ENCODE data around the gene AMIGO1. TPM values are rescaled to one million over a fixed set of nuclear protein-coding genes. Genes with fewer than 3 reads are reported as not detected.
"Not testable (repeated sequence)": the region's sequence is repeated elsewhere in the genome, so short reads cannot be mapped to it uniquely, and the experiment has no call there.

The AMIGO1 gene
- total RNA-seq, 2 donors from 2014 or later, result 2.6 to 8.6 TPM

DNA sequence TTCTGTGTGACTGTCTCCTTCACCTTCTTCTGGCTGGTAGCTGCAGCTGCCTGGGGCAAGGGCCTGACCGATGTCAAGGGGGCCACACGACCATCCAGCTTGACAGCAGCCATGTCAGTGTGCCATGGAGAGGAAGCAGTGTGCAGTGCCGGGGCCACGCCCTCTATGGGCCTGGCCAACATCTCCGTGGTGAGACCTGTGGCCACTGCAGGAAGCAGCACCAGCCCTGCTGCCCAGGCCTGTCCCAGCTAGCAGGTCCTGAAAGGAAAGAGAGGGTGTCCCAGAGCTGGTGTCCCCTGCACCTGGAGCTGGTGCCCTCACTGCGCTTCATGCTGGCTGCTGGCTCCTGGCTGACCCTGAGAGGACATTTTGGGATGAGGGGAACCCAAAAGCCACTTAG is 31.7 kb downstream of the AMIGO1 start:
- no peak for ATAC-seq
- Histone ChIP-seq H3K36me3 (replicated peaks in 1 of 2; ENCODE audit: insufficient read depth in 1 of 2, low read depth in 2 of 2) (no peaks in the 10 kb centered on the region), H3K4me1 (peaks cover under 1% of the 10 kb centered on the region), H3K4me3 (no peak overlapping the region), H3K9me3 (no peaks in the 10 kb centered on the region), H3K27me3 (no peaks in the 10 kb centered on the region), H3K27ac (no peak overlapping the region)
- WGBS, 2 donors, result 75 to 100% methylated on average over 1 to 6 of the region's 6 CpGs
- TF ChIP-seq POLR2A (IDR thresholded peaks at IDR 0.05), result no peak
- TF ChIP-seq, protein P1, sequence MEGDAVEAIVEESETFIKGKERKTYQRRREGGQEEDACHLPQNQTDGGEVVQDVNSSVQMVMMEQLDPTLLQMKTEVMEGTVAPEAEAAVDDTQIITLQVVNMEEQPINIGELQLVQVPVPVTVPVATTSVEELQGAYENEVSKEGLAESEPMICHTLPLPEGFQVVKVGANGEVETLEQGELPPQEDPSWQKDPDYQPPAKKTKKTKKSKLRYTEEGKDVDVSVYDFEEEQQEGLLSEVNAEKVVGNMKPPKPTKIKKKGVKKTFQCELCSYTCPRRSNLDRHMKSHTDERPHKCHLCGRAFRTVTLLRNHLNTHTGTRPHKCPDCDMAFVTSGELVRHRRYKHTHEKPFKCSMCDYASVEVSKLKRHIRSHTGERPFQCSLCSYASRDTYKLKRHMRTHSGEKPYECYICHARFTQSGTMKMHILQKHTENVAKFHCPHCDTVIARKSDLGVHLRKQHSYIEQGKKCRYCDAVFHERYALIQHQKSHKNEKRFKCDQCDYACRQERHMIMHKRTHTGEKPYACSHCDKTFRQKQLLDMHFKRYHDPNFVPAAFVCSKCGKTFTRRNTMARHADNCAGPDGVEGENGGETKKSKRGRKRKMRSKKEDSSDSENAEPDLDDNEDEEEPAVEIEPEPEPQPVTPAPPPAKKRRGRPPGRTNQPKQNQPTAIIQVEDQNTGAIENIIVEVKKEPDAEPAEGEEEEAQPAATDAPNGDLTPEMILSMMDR (IDR thresholded peaks at IDR 0.05), result no peak
- DNase-seq, result no peak
- intact Hi-C loops (cut with DNase I), result no loop called here

DNA sequence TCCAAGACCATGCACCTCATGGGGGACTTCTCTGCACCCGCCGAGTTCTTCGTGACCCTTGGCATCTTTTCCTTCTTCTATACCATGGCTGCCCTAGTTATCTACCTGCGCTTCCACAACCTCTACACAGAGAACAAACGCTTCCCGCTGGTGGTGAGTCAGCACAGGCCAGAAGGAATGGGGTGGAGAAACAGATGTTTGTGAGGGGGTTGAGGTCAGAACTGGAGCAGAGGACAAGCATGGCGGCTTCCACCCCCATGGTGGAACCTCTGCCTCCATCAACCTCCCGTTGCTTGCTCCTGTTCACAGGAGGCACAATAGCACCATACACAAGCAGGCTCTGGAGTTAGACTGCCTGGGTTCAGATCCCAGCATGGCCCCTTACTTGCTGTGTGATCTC is 32.7 kb downstream of the AMIGO1 start:
- TF ChIP-seq, protein P1 (IDR thresholded peaks at IDR 0.05), result no peak
- TF ChIP-seq POLR2A (IDR thresholded peaks at IDR 0.05), result no peak
- WGBS, 2 donors, result 81 to 93% methylated on average over 8 of the region's 8 CpGs
- intact Hi-C loops (cut with DNase I), result no loop called here
- Histone ChIP-seq H3K9me3 (no peaks in the 10 kb centered on the region), H3K27ac (no peak overlapping the region), H3K4me1 (no peaks in the 10 kb centered on the region), H3K36me3 (replicated peaks in 1 of 2; ENCODE audit: insufficient read depth in 1 of 2, low read depth in 2 of 2) (no peaks in the 10 kb centered on the region), H3K4me3 (no peak overlapping the region), H3K27me3 (no peaks in the 10 kb centered on the region)
- DNase-seq (no peak), ATAC-seq (no peak)

DNA sequence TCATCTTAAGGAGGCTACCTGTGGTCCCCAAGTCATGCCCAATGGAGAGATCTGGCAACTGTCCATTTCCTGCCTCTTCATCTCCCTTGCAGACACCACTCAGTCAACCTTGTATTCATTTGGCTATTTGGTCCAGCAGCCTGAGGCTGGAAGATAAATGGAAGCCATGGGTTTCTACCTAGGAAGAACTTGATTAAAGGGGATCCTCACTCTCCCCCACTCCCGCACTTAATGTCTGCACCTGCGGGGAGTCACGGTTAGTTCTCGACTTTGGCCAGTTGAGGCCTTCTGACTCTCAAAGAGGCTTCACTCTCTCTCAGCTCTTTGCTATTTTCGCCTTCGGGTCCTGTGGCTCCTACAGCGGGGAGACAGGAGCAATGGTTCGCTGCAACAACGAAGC is 34.3 kb downstream of the AMIGO1 start:
- TF ChIP-seq, protein P1 (IDR thresholded peaks at IDR 0.05), result no peak
- TF ChIP-seq POLR2A (IDR thresholded peaks at IDR 0.05), result no peak
- ATAC-seq, result no peak

DNA sequence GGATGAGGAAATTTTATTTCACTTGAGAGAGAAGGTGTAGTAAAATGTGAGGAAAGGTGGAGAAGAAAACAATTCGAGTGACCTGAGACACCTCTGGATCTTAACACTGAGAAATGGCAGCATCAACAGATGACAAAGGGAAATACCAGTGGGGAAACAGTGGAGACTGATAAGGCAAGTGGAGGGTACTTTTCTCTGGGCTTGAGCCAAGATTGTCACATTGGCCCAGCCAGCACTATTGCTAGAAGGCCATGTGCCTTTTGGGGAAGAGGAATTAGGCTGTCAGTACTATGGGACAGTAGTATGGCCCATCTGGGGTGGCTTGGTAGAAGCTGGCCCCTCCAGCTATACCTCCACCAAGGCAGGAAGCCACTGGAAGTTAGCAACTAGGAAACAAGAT is 34.8 kb downstream of the AMIGO1 start:
- Histone ChIP-seq H3K27me3 (no peaks in the 10 kb centered on the region), H3K4me3 (no peak overlapping the region), H3K9me3 (no peaks in the 10 kb centered on the region), H3K36me3 (replicated peaks in 1 of 2; ENCODE audit: insufficient read depth in 1 of 2, low read depth in 2 of 2) (no peaks in the 10 kb centered on the region), H3K27ac (no peak overlapping the region), H3K4me1 (no peaks in the 10 kb centered on the region)
- ATAC-seq, result no peak
- 52 to 69% methylated on average over 1 of the region's 1 CpG for WGBS, 2 donors
- intact Hi-C loops (cut with DNase I), result no loop called here
- DNase-seq, result no peak
- TF ChIP-seq, protein P1 (IDR thresholded peaks at IDR 0.05), result no peak
- TF ChIP-seq POLR2A (IDR thresholded peaks at IDR 0.05), result no peak

More for the DNA sequence above, 34.3 kb downstream of the AMIGO1 start:
- Histone ChIP-seq H3K36me3 (replicated peaks in 1 of 2; ENCODE audit: insufficient read depth in 1 of 2, low read depth in 2 of 2) (no peaks in the 10 kb centered on the region), H3K27ac (no peak overlapping the region), H3K4me1 (no peaks in the 10 kb centered on the region), H3K27me3 (no peaks in the 10 kb centered on the region), H3K4me3 (no peak overlapping the region), H3K9me3 (no peaks in the 10 kb centered on the region)
- no peak for DNase-seq
- 81 to 84% methylated on average over 9 of the region's 9 CpGs for whole genome bisulfite sequencing, 2 donors
- intact Hi-C loops (cut with DNase I), result no loop called here

DNA sequence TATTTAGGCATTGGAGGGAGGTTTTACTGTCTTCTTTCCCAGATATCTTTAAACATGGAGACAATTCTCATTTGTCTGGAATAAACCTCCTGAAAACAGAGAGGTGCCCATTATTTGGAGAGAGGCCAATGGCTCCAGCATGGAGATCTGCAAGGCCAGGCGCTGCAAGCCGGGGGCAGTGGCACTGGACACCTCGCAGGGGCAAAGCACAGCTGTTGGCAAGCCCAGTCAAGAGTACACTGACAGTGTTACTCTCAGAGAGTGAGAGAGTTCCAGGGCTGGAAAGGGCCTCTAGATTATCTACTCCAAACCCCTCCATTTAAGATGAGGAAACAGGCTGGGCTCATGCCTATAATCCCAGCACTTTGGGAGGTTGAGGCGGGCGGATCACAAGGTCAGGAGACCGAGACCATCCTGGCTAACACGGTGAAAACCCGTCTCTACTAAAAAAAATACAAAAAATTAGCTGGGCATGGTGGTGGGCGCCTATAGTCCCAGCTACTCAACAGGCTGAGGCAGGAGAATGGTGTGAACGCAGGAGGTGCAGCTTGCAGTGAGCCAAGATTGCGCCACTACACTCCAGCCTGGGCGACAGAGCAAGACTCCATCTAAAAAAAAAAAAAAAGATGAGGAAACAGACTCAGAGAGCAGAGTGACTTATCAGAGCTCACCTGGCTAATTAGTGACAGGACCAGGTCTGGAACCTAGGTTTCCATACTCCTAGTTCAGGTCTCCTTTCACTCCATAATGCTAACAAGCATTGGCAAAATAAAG is 36.1 kb downstream of the AMIGO1 start:
- H3K36me3 ChIP-seq (replicated peaks in 1 of 2; ENCODE audit: insufficient read depth in 1 of 2, low read depth in 2 of 2); H3K9me3 ChIP-seq; H3K4me1 ChIP-seq; intact Hi-C loops (cut with DNase I); H3K27me3 ChIP-seq; H3K4me3 ChIP-seq; DNase-seq; ATAC-seq; H3K27ac ChIP-seq: not testable (repeated sequence)
- WGBS, 2 donors, result 74 to 80% methylated on average over 9 to 12 of the region's 12 CpGs

Data from body of pancreas (tissue), 4 donors.